ENCODE measurements around the gene PPP6R2. TPM values are rescaled to one million over a fixed set of nuclear protein-coding genes. Genes with fewer than 3 reads are reported as not detected.

The PPP6R2 gene
- total and polyA plus RNA-seq, 12 donors, result 34.7 to 51.5 (median 37.7) TPM

GRCh38 chr22:50447576-50448551 is 104.7 kb downstream of the PPP6R2 start:
- intact Hi-C loops (cut with DNase I), result no loop called here
- ATAC-seq, result peak in 1 of 8 donors; percentile 7
- no peak for TF ChIP-seq CTCF (IDR thresholded peaks at IDR 0.05)
- peaks cover 0 to 8% (median 0%) of the 10 kb centered on the region in 9 donors for H3K4me1 ChIP-seq
- no peaks in the 10 kb centered on the region for H3K9me3 ChIP-seq
- H3K4me3 ChIP-seq, result no peak overlapping the region
- no peaks in the 10 kb centered on the region for H3K27me3 ChIP-seq
- peaks cover 0 to 96% (median 32%) of the 10 kb centered on the region in 9 donors for H3K36me3 ChIP-seq
- no peak overlapping the region for H3K27ac ChIP-seq
- 92 to 93% methylated on average over 27 of the region's 27 CpGs for WGBS, 2 donors
- DNase-seq, result no peak

GRCh38 chr22:50452649-50453048 is 109.5 kb downstream of the PPP6R2 start:
- 80 to 87% methylated on average over 5 of the region's 5 CpGs for WGBS, 2 donors
- ATAC-seq, result no peak
- no peak for DNase-seq

GRCh38 chr22:50454556-50455075 is 111.5 kb downstream of the PPP6R2 start:
- intact Hi-C loops (cut with DNase I), result no loop called here
- peaks cover 0 to 100% (median 27%) of the 10 kb centered on the region in 9 donors for H3K36me3 ChIP-seq
- no peak overlapping the region for H3K27ac ChIP-seq
- TF ChIP-seq CTCF (IDR thresholded peaks at IDR 0.05), result no peak
- H3K9me3 ChIP-seq, result no peaks in the 10 kb centered on the region
- H3K27me3 ChIP-seq, result no peaks in the 10 kb centered on the region
- H3K4me3 ChIP-seq, result no peak overlapping the region
- WGBS, 2 donors, result 94 to 95% methylated on average over 27 of the region's 27 CpGs
- DNase-seq, result no peak
- no peaks in the 10 kb centered on the region for H3K4me1 ChIP-seq
- peak in 1 of 8 donors; percentile 4 for ATAC-seq

More at GRCh38 chr22:50452649-50453048, 109.5 kb downstream of the PPP6R2 start:
- no peaks in the 10 kb centered on the region for H3K4me1 ChIP-seq
- H3K27me3 ChIP-seq, result no peaks in the 10 kb centered on the region
- no peak overlapping the region for H3K27ac ChIP-seq
- no peak overlapping the region for H3K4me3 ChIP-seq
- peaks cover 0 to 98% (median 29%) of the 10 kb centered on the region in 9 donors for H3K36me3 ChIP-seq
- intact Hi-C loops (cut with DNase I), result no loop called here
- no peaks in the 10 kb centered on the region for H3K9me3 ChIP-seq
- TF ChIP-seq CTCF (IDR thresholded peaks at IDR 0.05), result no peak

- no peak for TF ChIP-seq CTCF (IDR thresholded peaks at IDR 0.05)
- DNase-seq (no peak), ATAC-seq (no peak)
- H3K27me3 ChIP-seq, result no peaks in the 10 kb centered on the region
- intact Hi-C loops (cut with DNase I), result no loop called here
- no peak overlapping the region for H3K4me3 ChIP-seq
- H3K9me3 ChIP-seq, result no peaks in the 10 kb centered on the region
- WGBS, 2 donors, result 96 to 97% methylated on average over 18 of the region's 18 CpGs
- H3K36me3 ChIP-seq, result peaks cover 0 to 100% (median 31%) of the 10 kb centered on the region in 9 donors
- H3K4me1 ChIP-seq, result no peaks in the 10 kb centered on the region
- H3K27ac ChIP-seq, result no peak overlapping the region
Observed at GRCh38 chr22:50455201-50455600, 112.1 kb downstream of the PPP6R2 start.

All from heart right ventricle (tissue), 16 donors.